Measurements from ENCODE around the gene GPC6. TPM values are rescaled to one million over a fixed set of nuclear protein-coding genes. Genes with fewer than 3 reads are reported as not detected.

Gene GPC6
- total RNA-seq, 2 donors from 2014 or later, result 3.4 to 5.3 TPM

GRCh38 chr13:93859716-93860115 lies 633.1 kb downstream of the GPC6 start:
- Histone ChIP-seq H3K9me3 (no peaks in the 10 kb centered on the region), H3K27me3 (replicated peaks; ENCODE audit: insufficient read depth) (no peaks in the 10 kb centered on the region), H3K4me1 (replicated peaks) (no peaks in the 10 kb centered on the region), H3K27ac (no peak overlapping the region), H3K36me3 (no peaks in the 10 kb centered on the region), H3K4me3 (no peak overlapping the region)
- intact Hi-C loops (cut with DNase I), result no loop called here
- TF ChIP-seq POLR2AphosphoS5 (IDR thresholded peaks at IDR 0.05), result no peak
- no peak for DNase-seq (ENCODE audit: low spot score)
- WGBS, result 83% methylated on average over 2 of the region's 2 CpGs

GRCh38 chr13:93861818-93862217 lies 635.2 kb downstream of the GPC6 start:
- no peaks in the 10 kb centered on the region for H3K36me3 ChIP-seq
- 69% methylated on average over 4 of the region's 4 CpGs for WGBS
- H3K27ac ChIP-seq, result no peak overlapping the region
- DNase-seq (ENCODE audit: low spot score), result no peak
- H3K4me1 ChIP-seq (replicated peaks), result no peaks in the 10 kb centered on the region
- intact Hi-C loops (cut with DNase I), result no loop called here
- no peaks in the 10 kb centered on the region for H3K9me3 ChIP-seq
- H3K27me3 ChIP-seq (replicated peaks; ENCODE audit: insufficient read depth), result no peaks in the 10 kb centered on the region
- TF ChIP-seq CTCF (IDR thresholded peaks at IDR 0.05) (no peak), POLR2AphosphoS5 (IDR thresholded peaks at IDR 0.05) (no peak)
- no peak overlapping the region for H3K4me3 ChIP-seq

DNA sequence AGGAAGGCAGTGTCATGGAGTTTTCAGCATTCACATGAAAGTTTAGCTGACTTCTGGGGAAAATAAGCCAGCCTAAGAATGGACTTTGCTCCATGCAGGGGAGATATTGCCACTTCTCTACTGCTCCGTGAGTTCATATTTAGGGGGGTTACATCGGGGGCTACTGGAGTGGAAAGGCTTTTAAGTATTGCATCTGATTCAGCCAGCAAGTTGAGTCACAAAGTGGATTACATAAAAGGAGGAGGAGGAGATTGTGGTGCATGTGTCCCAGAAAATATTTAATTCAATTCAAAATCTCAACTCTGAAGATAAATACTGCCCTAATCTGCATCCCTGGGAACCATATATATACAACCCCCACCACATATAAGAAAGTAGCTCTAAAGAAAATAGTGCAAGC lies 635.7 kb downstream of the GPC6 start:
- no peaks in the 10 kb centered on the region for H3K9me3 ChIP-seq
- no peak for DNase-seq (ENCODE audit: low spot score)
- no peaks in the 10 kb centered on the region for H3K36me3 ChIP-seq
- H3K27me3 ChIP-seq (replicated peaks; ENCODE audit: insufficient read depth), result no peaks in the 10 kb centered on the region
- intact Hi-C loops (cut with DNase I), result no loop called here
- 86% methylated on average over 2 of the region's 2 CpGs for WGBS
- no peaks in the 10 kb centered on the region for H3K4me1 ChIP-seq (replicated peaks)
- TF ChIP-seq CTCF (IDR thresholded peaks at IDR 0.05) (no peak), POLR2A (IDR thresholded peaks at IDR 0.05) (no peak), POLR2AphosphoS5 (IDR thresholded peaks at IDR 0.05) (no peak)
- no peak overlapping the region for H3K27ac ChIP-seq
- no peak overlapping the region for H3K4me3 ChIP-seq

DNA sequence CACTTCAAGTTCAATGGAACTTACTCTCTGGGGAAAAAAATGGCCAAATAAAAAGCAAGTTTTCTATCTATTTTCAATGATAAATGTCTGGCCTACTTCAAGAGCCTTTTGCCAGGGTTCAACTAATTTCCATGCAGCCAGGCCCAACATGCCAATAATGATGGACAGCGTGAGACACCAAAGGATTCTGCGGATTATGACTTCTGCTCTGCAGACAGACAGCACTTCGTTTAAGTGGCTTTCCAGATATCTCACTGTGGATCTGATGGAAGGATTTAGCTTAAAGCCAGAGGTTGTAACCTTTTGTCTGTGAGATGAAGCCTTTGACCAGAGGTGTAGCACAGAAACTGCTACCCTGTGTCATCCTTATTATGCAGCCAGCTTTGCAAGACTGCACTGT lies 638.6 kb downstream of the GPC6 start:
- H3K4me1 ChIP-seq (replicated peaks), result no peaks in the 10 kb centered on the region
- intact Hi-C loops (cut with DNase I), result no loop called here
- H3K4me3 ChIP-seq, result no peak overlapping the region
- no peaks in the 10 kb centered on the region for H3K36me3 ChIP-seq
- WGBS, result 61% methylated on average over 3 of the region's 3 CpGs
- no peak overlapping the region for H3K27ac ChIP-seq
- DNase-seq (ENCODE audit: low spot score), result no peak
- TF ChIP-seq CTCF (IDR thresholded peaks at IDR 0.05) (no peak), POLR2AphosphoS5 (IDR thresholded peaks at IDR 0.05) (no peak), POLR2A (IDR thresholded peaks at IDR 0.05) (no peak)
- no peaks in the 10 kb centered on the region for H3K27me3 ChIP-seq (replicated peaks; ENCODE audit: insufficient read depth)
- H3K9me3 ChIP-seq, result no peaks in the 10 kb centered on the region

DNA sequence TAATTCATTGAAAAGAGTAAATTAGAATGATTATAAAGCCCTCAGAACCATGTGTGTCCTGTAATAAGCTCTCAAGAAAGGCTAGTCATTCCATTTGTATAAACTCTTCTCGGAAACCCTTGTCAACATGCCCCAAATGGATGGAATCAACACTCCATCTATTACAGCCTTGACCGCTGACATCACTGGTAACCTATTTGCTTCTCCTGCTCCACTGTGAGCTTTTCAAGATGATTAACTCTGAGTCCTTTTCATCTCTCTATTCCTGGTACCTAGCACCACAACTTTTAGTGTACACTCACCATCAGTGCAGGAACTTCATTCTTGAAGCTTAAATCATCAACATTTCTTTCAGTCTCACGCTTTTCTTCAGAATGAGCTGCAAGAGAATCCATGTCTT lies 640.9 kb downstream of the GPC6 start:
- H3K36me3 ChIP-seq, result no peaks in the 10 kb centered on the region
- H3K4me3 ChIP-seq, result no peak overlapping the region
- no peaks in the 10 kb centered on the region for H3K9me3 ChIP-seq
- H3K4me1 ChIP-seq (replicated peaks), result no peaks in the 10 kb centered on the region
- intact Hi-C loops (cut with DNase I), result no loop called here
- H3K27me3 ChIP-seq (replicated peaks; ENCODE audit: insufficient read depth), result no peaks in the 10 kb centered on the region
- 88% methylated on average over 3 of the region's 3 CpGs for WGBS
- no peak for DNase-seq (ENCODE audit: low spot score)
- no peak for TF ChIP-seq POLR2AphosphoS5 (IDR thresholded peaks at IDR 0.05)
- no peak for TF ChIP-seq POLR2A (IDR thresholded peaks at IDR 0.05)
- no peak for TF ChIP-seq CTCF (IDR thresholded peaks at IDR 0.05)
- no peak overlapping the region for H3K27ac ChIP-seq
